AG08395 (cell line): ENCODE results near the gene OR4F15.
"Not testable (repeated sequence)": the region's sequence is repeated elsewhere in the genome, so short reads cannot be mapped to it uniquely, and the experiment has no call there.

Source experiments
- DNase-seq: peaks from one replicate; pipeline ENCODE4 v3.0.0; 2012; ENCODE audit warnings: mixed read lengths, low spot score

Gene OR4F15

GRCh38 chr15:101811902-101812301, at the start of gene OR4F15:
Gene OR4F15, plus strand, starts transcription at chr15:101812202. Its CDS starts 5,985 bp downstream, at chr15:101818187.
- no peak for DNase-seq

- DNase-seq, result not testable (repeated sequence)
Measured at GRCh38 chr15:101764669-101765339, 47.2 kb upstream of the OR4F15 start.

GRCh38 chr15:101765340-101765671, 46.7 kb upstream of the OR4F15 start:
- not testable (repeated sequence) for DNase-seq

DNA sequence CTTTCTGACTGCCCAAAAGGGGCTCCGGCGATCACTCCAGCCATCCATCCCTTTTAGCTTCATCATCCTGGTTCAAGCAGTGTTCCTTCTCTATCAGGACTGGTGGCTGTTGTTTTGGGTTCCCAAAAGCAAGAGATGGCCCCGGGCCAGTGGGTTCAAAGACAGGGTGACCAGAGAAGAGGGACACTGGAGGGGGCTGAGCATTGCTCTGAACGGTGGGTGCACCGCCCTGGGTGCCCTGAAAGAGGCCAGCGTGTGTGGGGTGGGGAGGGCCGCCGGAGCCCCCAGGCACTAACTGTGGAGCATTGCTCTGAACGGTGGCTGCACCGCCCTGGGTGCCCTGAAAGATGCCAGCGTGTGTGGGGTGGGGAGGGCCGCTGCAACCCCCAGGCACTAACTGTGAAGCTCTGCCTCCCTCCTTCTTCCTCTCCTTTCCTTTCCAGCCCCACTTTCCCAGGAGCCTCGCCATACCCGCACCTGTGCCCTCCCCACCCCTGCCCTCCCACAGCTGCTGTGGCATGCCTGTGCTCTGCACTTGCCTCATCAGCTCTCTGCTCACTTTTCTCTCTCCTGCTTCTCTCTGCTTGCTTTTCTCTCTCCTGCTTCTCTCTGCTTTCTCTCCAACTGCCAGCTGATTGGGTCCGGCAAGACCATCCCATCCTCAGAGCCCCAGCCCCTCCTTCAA, 46.1 kb upstream of the OR4F15 start:
- DNase-seq, result no peak

- DNase-seq, result not testable (repeated sequence)
Measured at GRCh38 chr15:101767083-101767640, 44.8 kb upstream of the OR4F15 start.

- no peak for DNase-seq
Measured at GRCh38 chr15:101772921-101773320, 39.1 kb upstream of the OR4F15 start.

GRCh38 chr15:101773496-101774100, 38.4 kb upstream of the OR4F15 start:
- DNase-seq, result no peak

- no peak for DNase-seq
Measured at GRCh38 chr15:101775136-101775535, 36.9 kb upstream of the OR4F15 start.

DNA sequence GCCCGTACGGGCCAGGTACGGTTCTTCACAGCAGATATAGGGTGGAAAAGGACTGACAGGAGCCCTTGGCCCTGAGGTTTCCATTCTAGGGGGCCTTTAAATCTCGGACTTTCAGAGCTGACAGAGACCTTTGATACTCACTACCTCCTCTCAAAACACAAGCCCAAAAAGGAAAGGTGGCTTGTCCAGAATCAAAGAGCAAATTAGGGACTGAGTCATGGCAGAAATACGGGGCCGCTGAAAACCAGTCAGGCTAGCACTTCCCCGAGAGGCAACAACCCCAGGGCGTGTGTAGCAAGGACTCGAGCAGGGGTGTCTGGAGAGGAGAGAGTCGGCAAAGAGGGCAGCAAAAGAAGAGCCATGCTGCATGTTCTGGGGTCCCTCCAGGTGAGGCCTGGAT, 33.4 kb upstream of the OR4F15 start:
- DNase-seq, result not testable (repeated sequence)

DNA sequence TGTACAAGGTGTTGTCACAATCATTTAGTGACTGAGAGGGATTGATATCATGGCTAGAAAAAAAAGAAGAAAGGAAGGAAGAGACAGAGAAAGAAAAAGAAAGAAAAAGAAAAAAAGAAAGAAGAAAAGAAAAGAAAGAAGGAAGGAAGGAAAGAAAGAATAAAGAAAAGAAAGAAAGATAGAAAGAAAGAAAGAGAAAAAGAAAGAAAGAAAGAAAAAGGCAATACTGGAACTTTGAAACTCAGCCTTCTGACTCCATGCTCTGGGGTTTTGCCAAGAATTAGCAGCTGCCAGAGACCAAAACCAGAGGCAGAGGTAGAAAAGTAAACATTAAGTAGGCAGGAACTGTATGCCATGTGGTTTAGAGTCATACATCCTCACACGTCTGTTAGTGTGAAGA, 31.8 kb upstream of the OR4F15 start:
- not testable (repeated sequence) for DNase-seq

GRCh38 chr15:101781928-101782327, 30.1 kb upstream of the OR4F15 start:
- no peak for DNase-seq

- DNase-seq, result no peak
Measured at GRCh38 chr15:101784644-101785043, 27.4 kb upstream of the OR4F15 start.

- not testable (repeated sequence) for DNase-seq
Measured at GRCh38 chr15:101786422-101786821, 25.6 kb upstream of the OR4F15 start.

GRCh38 chr15:101788001-101788400, 24.0 kb upstream of the OR4F15 start:
- DNase-seq, result not testable (repeated sequence)

- DNase-seq, result not testable (repeated sequence)
Measured at GRCh38 chr15:101788503-101789269, 23.3 kb upstream of the OR4F15 start.

DNA sequence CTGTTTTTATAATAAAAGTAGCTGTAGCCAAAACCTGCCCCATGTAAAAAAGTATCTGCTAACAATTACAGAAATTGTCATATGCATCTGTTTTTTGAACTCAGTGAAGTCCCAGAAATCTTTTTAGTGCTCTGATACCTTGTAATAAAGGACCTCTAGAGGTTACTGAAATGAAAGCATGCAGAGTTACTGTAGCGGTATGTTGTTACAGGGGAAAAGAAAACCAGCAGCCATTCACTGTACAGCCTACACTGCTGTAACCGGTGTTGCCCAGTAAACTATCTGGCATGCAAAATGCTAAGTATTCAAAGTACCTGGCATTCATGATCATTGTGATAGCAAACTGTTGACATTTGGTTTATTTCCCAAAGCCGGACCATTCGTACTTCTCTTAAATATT, 21.3 kb upstream of the OR4F15 start:
- not testable (repeated sequence) for DNase-seq

DNA sequence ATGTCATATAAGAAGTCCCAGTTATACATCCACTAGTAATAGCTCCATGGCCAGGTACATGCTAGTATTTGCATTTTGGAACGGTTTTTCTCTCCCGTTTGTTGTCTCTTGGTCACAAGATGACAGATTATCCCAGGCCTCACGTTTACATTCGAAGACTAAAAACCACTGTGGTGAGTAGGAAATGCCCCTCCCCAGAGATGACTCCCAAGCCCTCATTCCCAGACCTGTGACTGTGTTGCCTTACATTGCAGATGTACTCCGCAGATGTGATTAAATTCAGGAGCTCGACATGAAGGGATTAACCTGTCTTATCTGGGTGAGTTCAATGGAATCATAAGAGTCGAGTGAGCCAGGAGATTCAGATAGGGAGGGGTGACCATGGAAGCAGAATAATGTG, 18.0 kb upstream of the OR4F15 start:
- not testable (repeated sequence) for DNase-seq

- DNase-seq, result peak; percentile 65
Measured at GRCh38 chr15:101795455-101795854, 16.5 kb upstream of the OR4F15 start.

GRCh38 chr15:101799665-101800064, 12.3 kb upstream of the OR4F15 start:
- no peak for DNase-seq

DNA sequence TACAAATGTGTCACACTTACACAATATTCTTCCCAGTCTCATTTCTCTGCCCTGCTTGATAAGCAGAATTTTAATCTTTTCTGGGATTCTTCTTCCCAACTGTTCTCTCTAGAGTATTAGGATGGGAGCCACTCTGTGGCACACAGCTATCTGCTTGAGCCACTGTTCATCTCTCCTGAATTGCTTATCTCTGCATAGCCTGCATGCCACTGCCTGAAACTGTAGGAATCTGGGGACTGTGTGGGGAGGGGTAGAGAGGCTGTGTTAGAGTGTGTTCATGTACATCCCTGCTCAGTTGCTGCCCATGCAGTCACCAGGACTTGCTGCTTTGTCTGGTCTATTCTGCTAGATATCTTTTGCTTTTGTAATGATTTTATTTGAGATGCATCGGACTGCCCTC, 11.0 kb upstream of the OR4F15 start:
- DNase-seq, result no peak

DNA sequence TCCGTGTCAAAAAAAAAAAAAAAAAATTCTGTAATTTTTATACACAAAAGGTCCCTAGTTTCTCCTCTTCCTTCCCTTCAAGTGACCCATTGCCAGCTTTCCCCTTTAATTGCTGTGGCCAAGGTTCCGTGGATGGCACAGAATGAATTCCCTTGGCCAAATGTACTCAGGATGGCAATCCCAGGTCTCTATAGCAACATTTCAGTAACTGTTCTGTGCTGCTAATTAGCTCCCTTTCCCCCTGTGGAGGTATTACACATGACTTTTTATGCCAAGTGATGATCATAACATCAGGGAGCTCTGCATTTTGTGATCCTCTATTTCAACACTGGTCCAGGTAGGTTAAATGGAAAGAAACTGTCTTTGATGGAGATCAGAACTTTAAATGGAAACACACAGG, 8.8 kb upstream of the OR4F15 start, which contains the start of gene OR4F6:
Gene OR4F6, plus strand, starts transcription at position 301 of the 400 bp plus-strand sequence. CDS start 2,211 bp downstream, outside the sequence.
- no peak for DNase-seq

GRCh38 chr15:101803676-101804075, 8.3 kb upstream of the OR4F15 start:
- DNase-seq, result peak; percentile 6
